Adrenal gland (tissue), 5 donors: ENCODE measurements around the gene MICU1.
A peak's percentile ranks its signal among the peaks of the same experiment; 100 is the strongest.

Experiments used
- POLR2A ChIP-seq, 2 donors: fragments of 450-650 bp; IDR thresholded peaks; one replicate each; pipeline ENCODE4 v1.6.1; 2017; ENCODE audit warnings: antibody characterized with exemption in 2 of 2, mild to moderate bottlenecking in 2 of 2, moderate library complexity in 1 of 2
- TF ChIP-seq, protein P1 (sequence below), 6 experiments: fragments of 450-650 bp in 4 of 6; fragments of 200-600 bp in 2 of 6; sonication (generic) in 1 of 6; IDR thresholded peaks; 1 replicate in 5 of 6; 2 replicates in 1 of 6; pipeline versions ENCODE4 v1.5.1 to v1.8.0; 2016 to 2021; ENCODE audit warnings: antibody characterized with exemption in 6 of 6, mild to moderate bottlenecking in 2 of 6, moderate library complexity in 1 of 6
- donor health status: DM: no; HTN: no; CAD: no.

DNA sequence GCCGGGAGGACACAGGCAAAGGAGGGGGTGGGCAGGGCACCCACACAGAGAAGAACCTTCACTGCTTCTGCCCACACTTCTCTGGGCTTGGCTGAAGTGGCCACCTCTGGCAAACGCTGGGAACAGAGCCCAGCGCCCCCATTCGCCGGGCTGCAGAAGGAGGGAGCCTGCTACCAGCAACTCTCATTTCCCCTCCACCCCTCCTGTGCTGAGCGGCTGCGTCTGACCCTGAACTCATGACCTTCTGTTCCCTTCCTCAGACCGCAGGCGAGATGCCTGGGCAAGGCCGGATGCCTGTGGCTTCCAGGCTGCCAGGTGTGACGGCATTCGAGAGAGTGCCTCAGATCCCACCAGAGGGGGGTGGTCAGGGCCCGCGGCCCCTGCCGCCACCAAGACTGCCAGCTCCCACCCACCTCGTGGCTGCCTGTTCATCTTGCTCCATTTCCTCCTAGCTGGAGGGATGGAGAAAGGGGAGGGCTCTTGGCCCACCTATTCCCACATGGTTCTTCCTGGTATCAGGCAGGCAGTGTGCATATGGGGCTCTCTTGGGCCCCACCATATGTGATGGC lies 291.0 kb downstream of the MICU1 start:
- TF ChIP-seq, protein P1, sequence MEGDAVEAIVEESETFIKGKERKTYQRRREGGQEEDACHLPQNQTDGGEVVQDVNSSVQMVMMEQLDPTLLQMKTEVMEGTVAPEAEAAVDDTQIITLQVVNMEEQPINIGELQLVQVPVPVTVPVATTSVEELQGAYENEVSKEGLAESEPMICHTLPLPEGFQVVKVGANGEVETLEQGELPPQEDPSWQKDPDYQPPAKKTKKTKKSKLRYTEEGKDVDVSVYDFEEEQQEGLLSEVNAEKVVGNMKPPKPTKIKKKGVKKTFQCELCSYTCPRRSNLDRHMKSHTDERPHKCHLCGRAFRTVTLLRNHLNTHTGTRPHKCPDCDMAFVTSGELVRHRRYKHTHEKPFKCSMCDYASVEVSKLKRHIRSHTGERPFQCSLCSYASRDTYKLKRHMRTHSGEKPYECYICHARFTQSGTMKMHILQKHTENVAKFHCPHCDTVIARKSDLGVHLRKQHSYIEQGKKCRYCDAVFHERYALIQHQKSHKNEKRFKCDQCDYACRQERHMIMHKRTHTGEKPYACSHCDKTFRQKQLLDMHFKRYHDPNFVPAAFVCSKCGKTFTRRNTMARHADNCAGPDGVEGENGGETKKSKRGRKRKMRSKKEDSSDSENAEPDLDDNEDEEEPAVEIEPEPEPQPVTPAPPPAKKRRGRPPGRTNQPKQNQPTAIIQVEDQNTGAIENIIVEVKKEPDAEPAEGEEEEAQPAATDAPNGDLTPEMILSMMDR (IDR thresholded peaks at IDR 0.05): peak in 1 of 6 experiments; percentile 7
- TF ChIP-seq POLR2A (IDR thresholded peaks at IDR 0.05): peak; percentile 36 to 73
